ENCODE measurements around the gene INVS.

DNA sequence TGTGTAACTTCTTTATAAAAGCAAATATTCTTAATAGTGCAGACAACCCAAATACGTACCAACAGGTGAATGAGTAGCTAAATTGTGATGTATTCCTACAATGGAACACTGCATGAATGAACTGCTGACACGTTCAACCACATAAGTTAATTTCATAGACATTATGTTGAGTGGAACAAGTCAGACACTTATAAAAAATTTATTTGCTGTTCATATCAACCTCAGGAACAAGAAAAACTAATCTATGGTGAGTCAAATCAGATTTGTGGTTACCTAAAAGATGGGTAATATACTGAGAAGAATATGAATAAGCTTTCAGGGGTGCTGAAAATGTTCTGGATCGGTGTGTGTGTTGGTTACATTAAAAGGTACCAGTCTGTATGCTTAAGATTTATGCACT, 35.7 kb downstream of the INVS start:
- TF ChIP-seq EP300 (IDR thresholded peaks at IDR 0.05; ENCODE audit: borderline replicate concordance) (no peak), NFIC (IDR thresholded peaks at IDR 0.05) (no peak), FOXM1 (IDR thresholded peaks at IDR 0.05; ENCODE audit: borderline replicate concordance, low read depth) (no peak), ZBTB7A (IDR thresholded peaks at IDR 0.05; ENCODE audit: low read depth) (no peak), TAF1 (IDR thresholded peaks at IDR 0.05; ENCODE audit: low read depth) (no peak), RAD21 (IDR thresholded peaks at IDR 0.05; ENCODE audit: low read depth) (no peak), CEBPB (IDR thresholded peaks at IDR 0.05) (no peak), YY1 (IDR thresholded peaks at IDR 0.05; ENCODE audit: low read depth) (no peak), CREB1 (IDR thresholded peaks at IDR 0.05; ENCODE audit: low read depth) (no peak), TEAD4 (IDR thresholded peaks at IDR 0.05) (no peak)
- TF ChIP-seq, protein P1, sequence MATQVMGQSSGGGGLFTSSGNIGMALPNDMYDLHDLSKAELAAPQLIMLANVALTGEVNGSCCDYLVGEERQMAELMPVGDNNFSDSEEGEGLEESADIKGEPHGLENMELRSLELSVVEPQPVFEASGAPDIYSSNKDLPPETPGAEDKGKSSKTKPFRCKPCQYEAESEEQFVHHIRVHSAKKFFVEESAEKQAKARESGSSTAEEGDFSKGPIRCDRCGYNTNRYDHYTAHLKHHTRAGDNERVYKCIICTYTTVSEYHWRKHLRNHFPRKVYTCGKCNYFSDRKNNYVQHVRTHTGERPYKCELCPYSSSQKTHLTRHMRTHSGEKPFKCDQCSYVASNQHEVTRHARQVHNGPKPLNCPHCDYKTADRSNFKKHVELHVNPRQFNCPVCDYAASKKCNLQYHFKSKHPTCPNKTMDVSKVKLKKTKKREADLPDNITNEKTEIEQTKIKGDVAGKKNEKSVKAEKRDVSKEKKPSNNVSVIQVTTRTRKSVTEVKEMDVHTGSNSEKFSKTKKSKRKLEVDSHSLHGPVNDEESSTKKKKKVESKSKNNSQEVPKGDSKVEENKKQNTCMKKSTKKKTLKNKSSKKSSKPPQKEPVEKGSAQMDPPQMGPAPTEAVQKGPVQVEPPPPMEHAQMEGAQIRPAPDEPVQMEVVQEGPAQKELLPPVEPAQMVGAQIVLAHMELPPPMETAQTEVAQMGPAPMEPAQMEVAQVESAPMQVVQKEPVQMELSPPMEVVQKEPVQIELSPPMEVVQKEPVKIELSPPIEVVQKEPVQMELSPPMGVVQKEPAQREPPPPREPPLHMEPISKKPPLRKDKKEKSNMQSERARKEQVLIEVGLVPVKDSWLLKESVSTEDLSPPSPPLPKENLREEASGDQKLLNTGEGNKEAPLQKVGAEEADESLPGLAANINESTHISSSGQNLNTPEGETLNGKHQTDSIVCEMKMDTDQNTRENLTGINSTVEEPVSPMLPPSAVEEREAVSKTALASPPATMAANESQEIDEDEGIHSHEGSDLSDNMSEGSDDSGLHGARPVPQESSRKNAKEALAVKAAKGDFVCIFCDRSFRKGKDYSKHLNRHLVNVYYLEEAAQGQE (IDR thresholded peaks at IDR 0.05; ENCODE audit: low read depth) = no peak
- TF ChIP-seq, protein P2, sequence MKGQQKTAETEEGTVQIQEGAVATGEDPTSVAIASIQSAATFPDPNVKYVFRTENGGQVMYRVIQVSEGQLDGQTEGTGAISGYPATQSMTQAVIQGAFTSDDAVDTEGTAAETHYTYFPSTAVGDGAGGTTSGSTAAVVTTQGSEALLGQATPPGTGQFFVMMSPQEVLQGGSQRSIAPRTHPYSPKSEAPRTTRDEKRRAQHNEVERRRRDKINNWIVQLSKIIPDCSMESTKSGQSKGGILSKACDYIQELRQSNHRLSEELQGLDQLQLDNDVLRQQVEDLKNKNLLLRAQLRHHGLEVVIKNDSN (IDR thresholded peaks at IDR 0.05) = no peak
- TF ChIP-seq, protein P3, sequence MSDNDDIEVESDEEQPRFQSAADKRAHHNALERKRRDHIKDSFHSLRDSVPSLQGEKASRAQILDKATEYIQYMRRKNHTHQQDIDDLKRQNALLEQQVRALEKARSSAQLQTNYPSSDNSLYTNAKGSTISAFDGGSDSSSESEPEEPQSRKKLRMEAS (IDR thresholded peaks at IDR 0.05) = no peak

Measured in Ishikawa (cell line).